Nephron (organoid): ENCODE data around the gene MRGPRD.

Experiments used
- H3K27ac Mint-ChIP-seq, 3 experiments: 2 replicates each; pipeline ENCODE4 v1.8.0; 2020; ENCODE audit warnings: mixed read lengths in 3 of 3, mild to moderate bottlenecking in 2 of 3, moderate library complexity in 1 of 3
- H3K27me3 Mint-ChIP-seq: 2 replicates; pipeline ENCODE4 v1.8.0; 2021; ENCODE audit warnings: low read depth, mild to moderate bottlenecking, moderate library complexity, mixed read lengths
- H3K36me3 Mint-ChIP-seq: 2 replicates; pipeline ENCODE4 v1.8.0; 2020; ENCODE audit warnings: low read depth, mixed read lengths
- H3K4me1 Mint-ChIP-seq: 2 replicates; pipeline ENCODE4 v1.8.0; 2020; ENCODE audit warnings: mixed read lengths
- H3K4me3 Mint-ChIP-seq, 3 experiments: 2 replicates each; pipeline ENCODE4 v1.8.0; 2020; ENCODE audit warnings: mild to moderate bottlenecking in 3 of 3, mixed read lengths in 3 of 3, moderate library complexity in 2 of 3
- H3K9me3 Mint-ChIP-seq: 2 replicates; pipeline ENCODE4 v1.8.0; 2020; ENCODE audit warnings: mixed read lengths
- TF ChIP-seq, protein P1 (sequence below), 3 experiments: fragments of 200-600 bp; sonication (generic); IDR thresholded peaks; one replicate each; pipeline ENCODE4 v1.5.0; 2021; ENCODE audit warnings: antibody characterized with exemption in 3 of 3; ENCODE audit not compliant: unreplicated experiment in 3 of 3

The MRGPRD gene

GRCh38 chr11:69011624-69012091, 30.9 kb upstream of the MRGPRD start:
- peak overlapping the region; percentile 66 to 85 (median 82) for H3K4me3 Mint-ChIP-seq
- no peaks in the 10 kb centered on the region for H3K9me3 Mint-ChIP-seq
- peaks cover 20% of the 10 kb centered on the region for H3K27me3 Mint-ChIP-seq
- H3K36me3 Mint-ChIP-seq: no peaks in the 10 kb centered on the region
- TF ChIP-seq, protein P1, sequence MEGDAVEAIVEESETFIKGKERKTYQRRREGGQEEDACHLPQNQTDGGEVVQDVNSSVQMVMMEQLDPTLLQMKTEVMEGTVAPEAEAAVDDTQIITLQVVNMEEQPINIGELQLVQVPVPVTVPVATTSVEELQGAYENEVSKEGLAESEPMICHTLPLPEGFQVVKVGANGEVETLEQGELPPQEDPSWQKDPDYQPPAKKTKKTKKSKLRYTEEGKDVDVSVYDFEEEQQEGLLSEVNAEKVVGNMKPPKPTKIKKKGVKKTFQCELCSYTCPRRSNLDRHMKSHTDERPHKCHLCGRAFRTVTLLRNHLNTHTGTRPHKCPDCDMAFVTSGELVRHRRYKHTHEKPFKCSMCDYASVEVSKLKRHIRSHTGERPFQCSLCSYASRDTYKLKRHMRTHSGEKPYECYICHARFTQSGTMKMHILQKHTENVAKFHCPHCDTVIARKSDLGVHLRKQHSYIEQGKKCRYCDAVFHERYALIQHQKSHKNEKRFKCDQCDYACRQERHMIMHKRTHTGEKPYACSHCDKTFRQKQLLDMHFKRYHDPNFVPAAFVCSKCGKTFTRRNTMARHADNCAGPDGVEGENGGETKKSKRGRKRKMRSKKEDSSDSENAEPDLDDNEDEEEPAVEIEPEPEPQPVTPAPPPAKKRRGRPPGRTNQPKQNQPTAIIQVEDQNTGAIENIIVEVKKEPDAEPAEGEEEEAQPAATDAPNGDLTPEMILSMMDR (IDR thresholded peaks at IDR 0.05; ENCODE audit: unreplicated experiment in 3 of 3): no peak
- peak overlapping the region; percentile 62 to 81 (median 75) for H3K27ac Mint-ChIP-seq
- peaks cover 37% of the 10 kb centered on the region for H3K4me1 Mint-ChIP-seq

GRCh38 chr11:69010964-69011623, 30.3 kb upstream of the MRGPRD start:
- no peaks in the 10 kb centered on the region for H3K36me3 Mint-ChIP-seq
- peak overlapping the region; percentile 66 to 85 (median 82) for H3K4me3 Mint-ChIP-seq
- H3K27me3 Mint-ChIP-seq: peaks cover 20% of the 10 kb centered on the region
- H3K27ac Mint-ChIP-seq: peak overlapping the region; percentile 62 to 81 (median 75)
- peaks cover 38% of the 10 kb centered on the region for H3K4me1 Mint-ChIP-seq
- TF ChIP-seq, protein P1 (IDR thresholded peaks at IDR 0.05; ENCODE audit: unreplicated experiment in 3 of 3): no peak
- H3K9me3 Mint-ChIP-seq: no peaks in the 10 kb centered on the region

GRCh38 chr11:69010361-69010891, 29.6 kb upstream of the MRGPRD start:
- peaks cover 22% of the 10 kb centered on the region for H3K27me3 Mint-ChIP-seq
- H3K9me3 Mint-ChIP-seq: no peaks in the 10 kb centered on the region
- H3K4me1 Mint-ChIP-seq: peaks cover 39% of the 10 kb centered on the region
- no peak overlapping the region for H3K27ac Mint-ChIP-seq
- TF ChIP-seq, protein P1 (IDR thresholded peaks at IDR 0.05; ENCODE audit: unreplicated experiment in 3 of 3): no peak
- peak overlapping the region; percentile 50 to 74 (median 66) for H3K4me3 Mint-ChIP-seq
- H3K36me3 Mint-ChIP-seq: no peaks in the 10 kb centered on the region

- peaks cover 22% of the 10 kb centered on the region for H3K27me3 Mint-ChIP-seq
- no peaks in the 10 kb centered on the region for H3K36me3 Mint-ChIP-seq
- no peaks in the 10 kb centered on the region for H3K9me3 Mint-ChIP-seq
- peak overlapping the region in 2 of 3 experiments; percentile 36 to 66 for H3K4me3 Mint-ChIP-seq
- TF ChIP-seq, protein P1 (IDR thresholded peaks at IDR 0.05; ENCODE audit: unreplicated experiment in 3 of 3): no peak
- H3K27ac Mint-ChIP-seq: peak overlapping the region; percentile 54 to 79 (median 72)
- H3K4me1 Mint-ChIP-seq: peaks cover 40% of the 10 kb centered on the region
Observed at GRCh38 chr11:69009441-69010211, 28.8 kb upstream of the MRGPRD start.

GRCh38 chr11:69008737-69009440, 28.1 kb upstream of the MRGPRD start:
- H3K4me1 Mint-ChIP-seq: peaks cover 35% of the 10 kb centered on the region
- no peaks in the 10 kb centered on the region for H3K36me3 Mint-ChIP-seq

More at GRCh38 chr11:69008737-69009440, 28.1 kb upstream of the MRGPRD start:
- H3K4me3 Mint-ChIP-seq: peak overlapping the region; percentile 34 to 58 (median 49)
- H3K9me3 Mint-ChIP-seq: no peaks in the 10 kb centered on the region
- TF ChIP-seq, protein P1 (IDR thresholded peaks at IDR 0.05; ENCODE audit: unreplicated experiment in 3 of 3): no peak
- H3K27me3 Mint-ChIP-seq: peaks cover 22% of the 10 kb centered on the region
- peak overlapping the region; percentile 54 to 79 (median 72) for H3K27ac Mint-ChIP-seq
